Stimulated activated naive CD8-positive, alpha-beta T cell treated with anti-CD3 and anti-CD28 coated beads, Interleukin-15, Interleukin-2, amounts not matched to agents 100 ng/mL and 50 ng/mL, for 24 hours (primary cell): ENCODE data around the gene COX19.
A peak's percentile ranks its signal among the peaks of the same experiment; 100 is the strongest.

Source experiments
- H3K27ac Mint-ChIP-seq: one replicate; pipeline ENCODE4 v1.8.0; 2021; ENCODE audit warnings: mild to moderate bottlenecking, mixed read lengths
- H3K27me3 Mint-ChIP-seq: one replicate; pipeline ENCODE4 v1.8.0; 2021; ENCODE audit warnings: mixed read lengths
- H3K36me3 Mint-ChIP-seq: one replicate; pipeline ENCODE4 v1.8.0; 2021; ENCODE audit warnings: low read depth, mixed read lengths
- H3K4me1 Mint-ChIP-seq: one replicate; pipeline ENCODE4 v1.8.0; 2021; ENCODE audit warnings: low read depth, mixed read lengths
- H3K4me3 Mint-ChIP-seq: one replicate; pipeline ENCODE4 v1.8.0; 2021; ENCODE audit warnings: mild to moderate bottlenecking, mixed read lengths
- H3K9me3 Mint-ChIP-seq: one replicate; pipeline ENCODE4 v1.8.0; 2021; ENCODE audit warnings: mixed read lengths

COX19 gene

DNA sequence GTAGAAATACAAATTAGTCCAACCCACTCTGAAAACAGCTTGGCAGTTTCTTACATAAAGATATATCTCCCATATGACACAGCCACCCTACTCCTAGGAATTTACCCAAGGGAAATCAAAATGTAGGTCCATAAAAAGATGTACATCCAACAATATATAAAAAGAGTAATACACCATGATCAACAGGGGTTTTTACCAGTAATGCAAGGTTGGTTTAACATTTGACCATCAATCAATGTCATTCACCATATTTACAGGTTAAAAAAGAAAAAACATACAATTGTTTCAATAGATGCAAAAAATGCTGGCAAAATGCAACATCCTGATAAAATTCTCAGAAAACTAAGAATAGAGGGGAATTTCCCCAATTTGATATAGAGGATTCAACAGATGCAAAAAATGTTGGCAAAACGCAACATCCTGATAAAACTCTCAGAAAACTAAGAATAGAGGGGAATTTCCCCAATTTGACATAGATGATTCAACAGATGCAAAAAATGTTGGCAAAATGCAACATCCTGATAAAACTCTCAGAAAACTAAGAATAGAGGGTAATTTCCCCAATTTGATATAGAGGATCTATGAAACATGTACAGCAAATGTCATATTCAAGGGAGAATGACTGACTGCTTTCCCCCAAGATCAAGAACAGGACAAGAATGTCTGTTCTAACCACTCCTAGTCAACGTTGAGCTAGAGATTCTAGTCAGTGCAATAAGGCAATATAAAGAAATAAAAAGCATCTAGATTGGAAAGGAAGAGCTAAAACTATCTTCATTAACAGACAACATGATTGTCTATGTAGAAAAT, 34.5 kb downstream of the COX19 start:
- peak overlapping the region; percentile 52 for H3K4me3 Mint-ChIP-seq
- H3K27me3 Mint-ChIP-seq: no peaks in the 10 kb centered on the region
- H3K36me3 Mint-ChIP-seq: peaks cover 31% of the 10 kb centered on the region
- H3K4me1 Mint-ChIP-seq: peaks cover 50% of the 10 kb centered on the region
- H3K27ac Mint-ChIP-seq: peak overlapping the region; percentile 84
- peaks cover 19% of the 10 kb centered on the region for H3K9me3 Mint-ChIP-seq

DNA sequence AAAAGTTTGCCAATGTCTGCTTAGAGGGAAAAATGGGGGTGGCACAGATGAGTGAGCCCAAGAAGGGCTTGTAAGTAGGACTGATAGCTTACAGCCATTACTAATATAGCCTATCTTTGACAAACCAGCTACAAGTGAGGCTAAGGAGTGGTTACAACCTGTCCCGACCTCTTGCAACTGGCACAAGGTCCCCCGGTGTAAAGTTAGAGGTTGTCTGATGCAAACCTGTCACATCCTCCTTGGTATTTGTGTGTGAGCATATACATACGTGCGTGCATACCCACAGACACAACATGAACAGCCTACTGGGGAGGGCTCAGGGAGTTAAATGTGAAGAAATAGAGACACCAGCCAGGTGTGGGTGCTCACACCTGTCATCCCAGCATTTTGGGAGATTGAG, 35.5 kb downstream of the COX19 start:
- Mint-ChIP-seq H3K36me3 (peaks cover 31% of the 10 kb centered on the region), H3K27me3 (no peaks in the 10 kb centered on the region), H3K27ac (peak overlapping the region; percentile 84), H3K9me3 (peaks cover 19% of the 10 kb centered on the region), H3K4me1 (peaks cover 52% of the 10 kb centered on the region), H3K4me3 (peak overlapping the region; percentile 39)

DNA sequence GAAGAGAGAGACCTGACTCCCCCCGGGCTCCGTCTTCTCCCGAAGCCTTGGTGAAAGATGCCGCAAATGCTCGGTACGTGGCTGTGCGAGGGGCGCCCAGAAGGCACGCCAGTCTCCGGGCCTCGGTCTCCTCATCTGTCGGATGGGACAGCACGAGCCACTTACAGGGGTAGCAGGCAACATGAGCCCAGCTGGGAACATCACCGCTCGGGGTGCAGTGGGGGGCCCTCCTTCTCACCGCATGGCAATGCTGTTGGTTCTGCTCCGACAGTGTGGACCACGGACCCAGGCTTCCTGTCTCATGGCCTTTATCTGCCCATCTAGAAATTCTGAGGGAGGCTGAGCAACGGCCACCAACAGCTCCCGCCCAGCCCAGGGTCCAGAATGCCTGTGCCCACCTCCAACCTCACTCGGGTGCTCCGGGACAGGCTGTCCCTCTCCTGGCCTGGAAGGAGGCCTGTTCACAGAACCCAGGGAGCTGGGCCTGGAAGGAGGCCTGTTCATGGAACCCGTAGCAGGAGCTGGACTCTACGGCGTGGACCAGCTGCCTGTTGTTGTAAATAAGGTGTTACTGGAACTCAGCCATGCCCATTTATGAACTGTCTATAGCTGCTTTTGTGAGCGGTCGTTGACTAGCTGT, 36.7 kb downstream of the COX19 start:
- peak overlapping the region; percentile 31 for H3K27ac Mint-ChIP-seq
- H3K27me3 Mint-ChIP-seq: no peaks in the 10 kb centered on the region

DNA sequence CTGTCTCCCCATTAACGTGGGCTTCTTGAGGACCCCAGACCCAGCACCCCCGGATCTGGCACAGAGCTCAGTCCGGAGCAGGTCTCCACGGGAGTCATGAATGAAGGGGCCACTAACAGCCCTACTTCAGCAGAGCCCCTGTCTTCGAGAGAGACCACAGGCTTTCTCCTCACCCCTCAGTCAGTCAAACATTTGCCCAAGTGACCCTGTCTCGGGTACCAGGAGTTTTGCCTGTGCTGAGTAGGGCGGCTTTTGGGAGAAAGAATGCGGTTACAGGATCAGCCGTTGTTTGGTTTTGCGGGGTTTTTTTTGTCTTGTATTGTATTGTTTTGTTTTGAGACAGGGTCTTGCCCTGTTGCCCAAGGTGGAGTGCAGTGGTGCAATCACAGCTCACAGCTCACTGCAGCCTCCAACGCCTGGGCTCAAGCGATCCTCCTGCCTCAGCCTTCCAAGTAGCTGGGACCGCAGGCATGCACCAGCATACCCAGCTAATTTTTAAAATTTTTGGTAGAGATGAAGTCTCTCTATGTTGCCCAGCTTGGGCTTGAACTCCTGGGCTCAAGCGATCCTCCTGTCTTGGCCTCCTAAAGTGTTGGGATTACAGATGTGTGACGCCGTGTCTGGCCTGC, 37.4 kb downstream of the COX19 start:
- H3K9me3 Mint-ChIP-seq: peaks cover 19% of the 10 kb centered on the region
- peak overlapping the region; percentile 21 for H3K27ac Mint-ChIP-seq
- H3K36me3 Mint-ChIP-seq: peaks cover 31% of the 10 kb centered on the region

More for the DNA sequence above, 36.7 kb downstream of the COX19 start:
- H3K36me3 Mint-ChIP-seq: peaks cover 31% of the 10 kb centered on the region
- peaks cover 19% of the 10 kb centered on the region for H3K9me3 Mint-ChIP-seq
- H3K4me1 Mint-ChIP-seq: peaks cover 52% of the 10 kb centered on the region
- H3K4me3 Mint-ChIP-seq: no peak overlapping the region

DNA sequence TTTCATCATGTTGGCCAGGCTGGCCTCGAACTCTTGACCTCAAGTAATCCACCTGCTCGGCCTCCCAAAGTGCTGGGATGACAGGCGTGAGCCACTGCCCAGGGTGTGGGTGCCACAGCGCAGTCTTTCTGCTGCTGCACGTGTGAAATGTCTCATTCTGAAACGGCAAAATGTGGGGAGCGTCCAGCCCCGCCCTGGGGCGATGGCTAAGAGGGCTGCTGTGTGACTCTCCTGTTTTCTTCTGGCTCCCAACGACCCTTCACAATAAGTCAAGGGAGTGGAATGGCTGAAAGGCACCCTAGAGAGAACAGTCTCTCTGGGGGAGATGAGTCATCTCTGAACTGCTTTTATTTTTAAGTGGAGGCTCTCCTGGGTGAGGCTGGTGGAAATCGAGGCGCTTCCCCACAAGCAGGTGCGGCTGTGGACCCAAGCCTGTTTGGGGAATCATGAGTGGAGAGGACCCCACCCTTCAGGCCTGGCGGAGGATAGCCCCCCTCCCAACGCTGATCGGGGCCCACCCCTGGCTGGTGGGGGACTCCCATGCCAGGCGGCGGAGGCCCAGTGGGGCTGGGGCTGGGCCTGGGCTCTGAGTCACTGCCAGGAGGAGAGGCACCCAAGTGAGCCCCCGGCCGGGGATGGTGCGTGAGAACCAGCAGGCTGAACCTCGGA, 38.8 kb downstream of the COX19 start:
- Mint-ChIP-seq H3K4me1 (peaks cover 46% of the 10 kb centered on the region), H3K36me3 (peaks cover 27% of the 10 kb centered on the region), H3K27me3 (no peaks in the 10 kb centered on the region), H3K9me3 (peaks cover 14% of the 10 kb centered on the region), H3K4me3 (peak overlapping the region; percentile 60), H3K27ac (peak overlapping the region; percentile 84)

More for the DNA sequence above, 37.4 kb downstream of the COX19 start:
- Mint-ChIP-seq H3K4me1 (peaks cover 52% of the 10 kb centered on the region), H3K4me3 (peak overlapping the region; percentile 7), H3K27me3 (no peaks in the 10 kb centered on the region)

DNA sequence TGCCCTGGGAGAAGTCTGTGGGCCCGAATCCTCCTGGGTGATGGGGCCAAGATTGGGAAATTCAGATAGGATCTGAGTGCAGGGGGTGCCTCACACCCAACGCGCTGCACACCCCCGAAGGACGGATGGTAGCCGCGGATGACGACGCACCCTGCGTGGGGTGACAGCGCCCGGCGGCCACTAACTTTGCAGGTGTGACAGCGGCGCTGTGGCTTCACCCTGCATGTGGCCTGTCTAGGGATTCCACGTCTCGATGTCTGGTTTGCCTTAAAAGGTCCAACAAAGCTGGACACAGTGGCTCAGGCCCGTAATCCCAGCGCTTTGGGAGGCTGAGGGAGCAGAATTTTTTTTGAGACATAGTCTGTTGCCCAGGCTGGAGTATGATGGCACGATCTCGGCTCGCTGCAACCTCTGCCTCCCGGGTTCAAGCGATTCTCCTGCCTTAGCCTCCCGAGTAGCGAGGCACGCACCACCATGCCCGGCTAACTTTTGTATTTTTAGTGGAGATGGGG, 39.4 kb downstream of the COX19 start:
- Mint-ChIP-seq H3K4me3 (peak overlapping the region; percentile 60), H3K36me3 (peaks cover 21% of the 10 kb centered on the region), H3K9me3 (peaks cover 11% of the 10 kb centered on the region), H3K27ac (peak overlapping the region; percentile 84), H3K27me3 (no peaks in the 10 kb centered on the region), H3K4me1 (peaks cover 44% of the 10 kb centered on the region)

DNA sequence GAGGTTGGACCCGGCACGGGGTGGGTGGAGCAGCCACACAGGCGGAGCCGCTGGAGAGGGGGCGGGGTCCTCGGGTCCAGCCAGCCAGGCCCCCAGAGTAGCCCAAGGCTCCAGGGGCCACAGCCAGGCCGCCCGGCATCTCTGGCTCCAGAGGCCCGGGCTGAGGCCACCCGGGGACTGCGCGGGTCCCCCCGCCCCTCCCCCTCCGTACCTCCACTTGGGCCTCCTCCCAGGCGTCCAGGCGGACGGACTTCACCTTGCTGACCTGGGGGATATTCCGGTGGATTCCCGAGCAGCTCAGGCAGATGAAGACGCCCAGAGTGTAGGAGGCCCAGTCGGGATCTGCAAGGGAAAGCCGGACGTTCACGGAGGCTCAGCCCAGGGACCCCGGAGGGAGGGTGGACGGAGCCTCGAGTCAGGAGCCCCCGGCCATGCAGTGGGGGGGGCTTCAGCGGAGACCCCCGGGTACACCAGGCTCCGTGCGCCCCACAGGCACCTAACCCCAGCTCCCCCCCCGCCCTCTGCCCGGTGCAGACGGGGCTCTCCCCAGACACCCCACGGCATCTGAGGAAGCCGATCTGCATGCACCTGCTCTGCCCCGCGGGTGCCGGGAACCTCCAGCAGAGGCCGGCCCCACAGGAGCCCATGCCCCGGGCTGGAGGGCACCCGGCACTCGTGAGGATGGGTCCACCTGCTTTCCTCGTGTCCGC, 40.0 kb downstream of the COX19 start:
- Mint-ChIP-seq H3K27me3 (no peaks in the 10 kb centered on the region), H3K4me3 (no peak overlapping the region), H3K4me1 (peaks cover 44% of the 10 kb centered on the region), H3K9me3 (peaks cover 7% of the 10 kb centered on the region), H3K36me3 (peaks cover 15% of the 10 kb centered on the region), H3K27ac (no peak overlapping the region)

DNA sequence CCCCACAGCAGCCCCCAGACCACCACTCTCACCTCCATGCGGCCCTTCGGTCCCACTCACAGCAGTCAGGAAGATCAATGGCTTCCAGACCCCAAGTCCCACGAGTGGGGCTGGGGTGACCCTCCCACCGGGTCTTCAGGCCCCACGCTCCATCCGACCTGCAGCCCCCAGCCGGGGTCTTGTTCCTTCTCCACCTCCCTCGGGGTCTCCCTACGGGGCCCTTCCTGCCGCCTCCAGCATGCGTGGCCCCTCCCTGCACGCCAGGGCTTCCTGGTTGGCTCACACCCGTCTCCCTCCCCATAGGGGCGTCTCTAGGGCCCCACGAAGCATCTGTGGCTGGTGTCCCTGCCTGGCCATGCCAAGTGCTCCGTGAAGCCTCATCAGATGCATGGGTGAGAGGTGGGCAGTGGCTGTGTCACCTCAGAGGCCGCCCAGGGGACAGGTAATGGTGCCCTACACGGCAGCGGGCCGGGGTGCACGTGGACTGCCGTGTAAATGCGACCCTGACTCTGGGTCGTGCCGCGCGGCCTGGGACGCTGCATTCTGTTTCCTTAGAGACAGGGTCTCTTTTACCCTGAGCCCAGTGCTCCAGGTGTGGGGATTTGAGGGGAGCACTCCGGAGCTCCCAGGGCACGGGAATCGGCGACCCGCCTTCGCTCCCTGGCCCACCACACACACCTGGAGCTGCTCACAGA, 40.7 kb downstream of the COX19 start:
- H3K27me3 Mint-ChIP-seq: no peaks in the 10 kb centered on the region
- H3K36me3 Mint-ChIP-seq: peaks cover 13% of the 10 kb centered on the region
- peaks cover 44% of the 10 kb centered on the region for H3K4me1 Mint-ChIP-seq
- H3K27ac Mint-ChIP-seq: no peak overlapping the region
- H3K9me3 Mint-ChIP-seq: no peaks in the 10 kb centered on the region
- H3K4me3 Mint-ChIP-seq: no peak overlapping the region

DNA sequence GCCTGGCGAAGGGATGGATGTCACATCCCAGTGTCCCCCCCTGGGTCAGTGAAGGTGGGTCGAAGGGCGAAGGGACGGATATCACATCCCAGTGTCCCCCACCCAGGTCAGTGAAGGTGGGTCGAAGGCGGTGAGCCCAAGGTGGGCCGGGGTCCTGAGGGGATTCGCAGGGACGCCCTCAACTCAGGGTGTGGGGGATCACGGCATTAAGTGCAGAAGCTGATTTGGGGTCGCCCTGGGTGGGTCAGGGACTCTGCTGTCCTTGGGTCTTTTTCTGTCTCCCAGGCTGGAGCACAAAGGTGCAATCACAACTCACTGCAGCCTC, 42.7 kb downstream of the COX19 start:
- Mint-ChIP-seq H3K27me3 (no peaks in the 10 kb centered on the region), H3K36me3 (peaks cover 10% of the 10 kb centered on the region), H3K4me3 (no peak overlapping the region), H3K4me1 (peaks cover 48% of the 10 kb centered on the region), H3K9me3 (no peaks in the 10 kb centered on the region), H3K27ac (no peak overlapping the region)

DNA sequence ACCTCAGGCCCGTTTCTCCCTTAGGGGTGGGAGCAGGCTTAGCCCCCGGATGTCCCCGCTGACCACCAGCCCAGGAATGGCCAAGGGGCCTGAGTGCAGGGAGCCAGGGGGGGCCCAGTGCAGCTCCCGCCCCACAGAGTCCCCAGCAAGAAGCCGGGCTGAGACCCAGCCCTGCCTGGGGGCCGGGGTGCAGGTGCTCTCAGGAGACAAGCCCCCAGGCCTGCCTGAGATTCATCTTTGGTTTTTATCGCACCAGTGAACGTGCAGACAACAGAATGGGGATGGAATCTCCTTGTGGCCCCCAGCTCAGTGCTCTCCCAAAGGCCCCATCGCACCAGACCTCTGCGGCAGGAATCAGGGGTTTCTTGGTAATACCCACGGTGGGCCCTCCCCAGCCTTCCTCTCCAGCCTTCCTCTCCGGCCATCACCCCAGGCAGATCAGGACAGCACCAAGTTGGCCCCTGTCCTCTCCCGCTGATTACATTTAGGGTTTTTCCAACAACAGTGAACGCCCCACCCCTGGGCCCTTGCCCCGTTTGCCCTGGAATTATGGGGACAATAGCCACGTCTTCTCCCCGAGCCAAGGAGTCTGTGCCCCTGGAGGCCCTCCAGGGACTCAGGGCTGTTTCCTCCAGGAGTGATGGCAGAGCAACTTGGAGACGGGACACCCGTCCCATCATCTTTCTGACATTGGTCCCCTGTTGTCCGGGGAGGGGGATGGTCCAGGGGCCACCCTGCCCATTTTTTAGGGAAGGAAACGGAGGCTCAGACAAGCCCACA, 43.3 kb downstream of the COX19 start:
- Mint-ChIP-seq H3K9me3 (no peaks in the 10 kb centered on the region), H3K27ac (no peak overlapping the region)

DNA sequence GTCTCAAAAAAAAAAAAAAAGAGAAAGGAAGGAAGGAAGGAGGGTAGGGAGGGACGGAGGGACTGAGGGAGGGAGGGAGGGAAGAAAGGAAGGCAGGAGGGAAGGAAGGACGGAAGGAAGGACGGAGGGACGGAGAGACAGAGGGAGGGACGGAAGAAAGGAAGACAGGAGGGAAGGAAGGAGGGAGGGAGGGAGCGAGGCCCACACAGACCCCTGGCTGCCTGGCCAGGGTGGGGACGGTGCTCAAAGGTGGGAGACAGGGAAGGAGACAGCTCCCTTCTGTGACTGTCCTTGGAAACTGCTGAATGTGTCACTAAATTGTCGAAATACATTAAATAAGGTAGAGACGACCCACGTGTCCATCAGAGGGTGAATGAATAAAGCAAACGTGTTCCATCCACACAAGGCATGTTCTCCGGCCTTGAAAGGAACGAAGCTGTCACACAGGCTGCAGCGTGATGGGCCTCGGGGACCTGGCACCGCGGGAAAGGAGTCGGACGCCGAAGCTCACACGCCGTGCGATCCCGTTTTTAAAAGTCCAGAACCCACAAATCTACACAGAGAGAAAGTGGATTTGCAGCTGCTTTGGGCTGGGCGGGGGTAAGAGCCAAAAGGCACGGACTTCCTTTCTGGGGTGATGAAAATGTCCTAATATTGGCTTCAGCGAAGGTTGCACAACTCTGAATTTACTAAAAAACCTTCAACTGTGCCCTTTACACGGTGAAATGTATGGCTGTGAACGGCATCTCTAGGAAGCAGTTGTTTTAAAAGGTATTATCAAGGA, 44.2 kb downstream of the COX19 start:
- no peaks in the 10 kb centered on the region for H3K27me3 Mint-ChIP-seq
- no peak overlapping the region for H3K4me3 Mint-ChIP-seq

More for the DNA sequence above, 43.3 kb downstream of the COX19 start:
- Mint-ChIP-seq H3K27me3 (no peaks in the 10 kb centered on the region), H3K4me3 (no peak overlapping the region), H3K4me1 (peaks cover 52% of the 10 kb centered on the region), H3K36me3 (peaks cover 10% of the 10 kb centered on the region)

DNA sequence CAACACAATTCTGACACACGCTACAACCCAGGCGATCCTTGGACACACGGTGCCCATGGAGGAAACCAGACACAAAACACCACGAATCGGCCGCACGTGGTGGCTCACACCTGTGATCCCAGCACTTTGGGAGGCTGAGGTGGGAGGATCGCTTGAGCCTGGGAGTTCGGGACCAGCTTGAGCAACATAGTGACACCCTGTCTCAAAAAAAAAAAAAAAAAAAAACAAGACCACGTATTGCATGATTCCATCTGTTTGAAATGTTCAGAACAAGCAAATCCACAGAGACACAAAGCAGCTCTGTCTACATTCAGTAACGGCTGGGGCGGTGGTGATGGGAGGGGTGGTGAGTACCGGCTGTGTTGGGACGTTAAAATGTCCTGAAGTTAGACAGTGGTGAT, 46.0 kb downstream of the COX19 start:
- Mint-ChIP-seq H3K27ac (peak overlapping the region; percentile 95), H3K4me1 (peaks cover 59% of the 10 kb centered on the region), H3K36me3 (peaks cover 10% of the 10 kb centered on the region), H3K27me3 (no peaks in the 10 kb centered on the region), H3K4me3 (peak overlapping the region; percentile 47), H3K9me3 (no peaks in the 10 kb centered on the region)

More for the DNA sequence above, 44.2 kb downstream of the COX19 start:
- Mint-ChIP-seq H3K9me3 (no peaks in the 10 kb centered on the region), H3K4me1 (peaks cover 50% of the 10 kb centered on the region), H3K27ac (peak overlapping the region; percentile 8), H3K36me3 (peaks cover 10% of the 10 kb centered on the region)
